Measurements from ENCODE around the gene USP21.

DNA sequence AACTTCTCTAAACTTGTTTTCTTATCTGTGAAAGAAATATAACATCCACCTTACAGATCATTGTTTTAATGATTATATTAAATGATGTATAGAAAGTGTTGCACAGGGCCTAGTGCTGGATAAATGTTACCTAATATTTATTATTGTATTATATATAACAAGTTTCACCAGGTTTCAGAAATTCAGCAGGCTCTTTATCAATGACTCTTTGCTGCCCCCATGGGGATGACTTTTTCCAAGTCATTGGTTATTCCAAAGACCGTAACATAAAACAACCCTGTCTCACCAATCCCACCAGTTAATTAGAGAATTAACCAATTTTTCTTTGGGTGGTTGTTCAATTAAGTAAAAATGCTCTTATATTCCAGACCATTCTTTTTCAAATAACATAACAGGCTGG, 19.5 kb upstream of the USP21 start:
- TF ChIP-seq POLR2AphosphoS5 (IDR thresholded peaks at IDR 0.05; ENCODE audit: low read depth, low read length) (no peak), RAD21 (IDR thresholded peaks at IDR 0.05; ENCODE audit: low read length) (peak; percentile 70), EZH2phosphoT487 (IDR thresholded peaks at IDR 0.05; ENCODE audit: borderline replicate concordance, low read depth) (no peak), SMC3 (IDR thresholded peaks at IDR 0.05; ENCODE audit: low read depth, low read length) (peak; percentile 39)

Measured in SK-N-SH (cell line).